HG02943 (cell line): ENCODE results near the gene GARIN5A.
"Not testable (repeated sequence)": the region's sequence is repeated elsewhere in the genome, so short reads cannot be mapped to it uniquely, and the experiment has no call there.

Source experiments
- ATAC-seq: cut with Tn5 transposase; IDR thresholded peaks from one replicate; pipeline ENCODE4 v1.9.1; 2021; ENCODE audit warnings: mild to moderate bottlenecking, low read depth, moderate library complexity; ENCODE audit not compliant: unreplicated experiment

Gene GARIN5A

DNA sequence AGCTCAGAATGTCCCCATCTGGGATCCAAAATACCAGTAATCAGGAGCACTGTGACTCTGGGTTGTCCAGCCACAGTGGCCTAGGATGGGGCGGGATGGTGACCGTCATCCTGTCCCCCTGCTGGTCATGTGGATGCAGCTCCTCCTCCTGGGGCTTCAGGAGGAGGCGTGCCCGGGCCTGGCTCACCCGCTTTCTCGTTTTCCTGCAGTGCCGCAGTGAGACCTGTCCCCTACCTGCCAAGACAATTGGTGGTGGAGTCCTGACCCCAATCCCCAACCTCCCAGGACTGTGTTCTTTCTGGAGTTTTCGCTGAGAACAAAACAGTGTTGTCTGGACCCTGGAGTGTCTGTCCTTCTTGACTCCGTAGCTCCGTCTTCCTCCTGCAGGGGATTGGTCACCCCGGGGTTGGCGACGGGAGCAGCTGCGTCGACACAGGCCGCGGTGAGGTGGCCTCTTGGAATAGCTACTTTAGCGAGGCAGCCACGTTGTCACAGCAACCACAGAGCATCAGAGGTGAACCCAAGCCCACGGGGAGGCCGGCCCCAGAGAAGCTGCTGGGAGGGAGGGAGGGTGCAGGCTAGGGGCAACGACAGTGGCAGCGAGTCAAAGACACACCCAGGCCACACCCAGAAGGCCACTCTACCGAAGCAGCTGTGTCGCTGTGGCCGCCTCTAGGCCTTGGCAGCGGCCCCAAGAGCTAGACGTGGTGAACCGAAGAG lies 10.5 kb downstream of the GARIN5A start:
- ATAC-seq, result no peak

DNA sequence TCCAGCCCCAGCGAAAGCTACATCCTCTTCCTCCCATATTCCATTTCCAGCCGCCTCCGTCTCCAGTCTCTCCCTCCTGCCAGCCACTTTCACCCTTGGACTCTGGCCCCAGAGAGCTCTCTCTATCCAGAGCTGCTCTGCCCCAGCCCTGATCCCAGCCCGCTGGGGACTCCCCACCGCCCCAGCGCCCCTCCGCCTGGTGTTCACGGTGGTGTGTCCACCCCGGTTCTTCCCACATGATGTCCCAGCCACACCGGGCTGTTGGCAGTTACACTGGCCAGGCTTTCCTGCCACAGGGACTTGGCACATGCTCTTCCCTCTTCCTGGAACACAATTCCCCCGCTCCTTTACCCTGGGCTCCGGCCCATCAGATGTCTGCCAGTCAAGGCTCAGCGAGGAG lies 11.6 kb downstream of the GARIN5A start:
- no peak for ATAC-seq

DNA sequence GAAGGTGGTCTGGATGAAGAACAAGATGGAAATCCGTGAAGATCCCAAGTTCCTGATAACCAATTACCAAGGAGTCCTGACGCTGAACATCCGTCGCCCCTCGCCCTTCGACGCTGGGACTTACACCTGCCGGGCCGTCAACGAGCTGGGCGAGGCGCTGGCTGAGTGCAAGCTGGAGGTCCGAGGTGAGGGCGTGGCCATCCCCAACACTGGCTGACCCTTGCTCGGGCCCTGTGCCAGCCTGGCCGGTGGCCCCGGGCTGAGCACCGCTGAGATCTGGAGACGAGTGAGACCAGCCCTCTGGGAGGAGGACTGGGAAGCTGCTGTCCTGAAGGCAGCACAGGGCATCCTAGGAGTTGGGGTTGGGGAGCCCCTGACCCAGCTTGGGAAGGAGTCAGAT lies 12.3 kb downstream of the GARIN5A start:
- ATAC-seq, result no peak

DNA sequence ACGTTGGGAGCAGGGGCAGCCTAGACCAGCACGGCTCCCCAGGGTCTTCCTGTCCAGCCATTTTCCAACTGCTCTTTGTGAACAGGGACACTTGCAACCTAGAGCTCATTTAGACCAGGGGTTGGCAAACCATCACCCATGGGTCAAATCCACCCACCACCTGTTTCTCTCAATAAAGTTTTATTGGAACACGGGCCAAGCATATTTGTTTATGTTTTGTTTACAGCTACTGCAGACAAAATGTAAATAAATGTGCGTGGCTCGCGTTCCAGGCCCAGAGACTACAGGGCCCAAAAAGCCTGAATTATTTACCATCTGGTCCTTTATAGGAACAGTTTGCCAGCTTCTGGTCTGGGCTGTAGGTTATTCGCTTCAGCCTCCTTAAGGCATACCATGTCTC lies 13.7 kb downstream of the GARIN5A start:
- ATAC-seq, result no peak

DNA sequence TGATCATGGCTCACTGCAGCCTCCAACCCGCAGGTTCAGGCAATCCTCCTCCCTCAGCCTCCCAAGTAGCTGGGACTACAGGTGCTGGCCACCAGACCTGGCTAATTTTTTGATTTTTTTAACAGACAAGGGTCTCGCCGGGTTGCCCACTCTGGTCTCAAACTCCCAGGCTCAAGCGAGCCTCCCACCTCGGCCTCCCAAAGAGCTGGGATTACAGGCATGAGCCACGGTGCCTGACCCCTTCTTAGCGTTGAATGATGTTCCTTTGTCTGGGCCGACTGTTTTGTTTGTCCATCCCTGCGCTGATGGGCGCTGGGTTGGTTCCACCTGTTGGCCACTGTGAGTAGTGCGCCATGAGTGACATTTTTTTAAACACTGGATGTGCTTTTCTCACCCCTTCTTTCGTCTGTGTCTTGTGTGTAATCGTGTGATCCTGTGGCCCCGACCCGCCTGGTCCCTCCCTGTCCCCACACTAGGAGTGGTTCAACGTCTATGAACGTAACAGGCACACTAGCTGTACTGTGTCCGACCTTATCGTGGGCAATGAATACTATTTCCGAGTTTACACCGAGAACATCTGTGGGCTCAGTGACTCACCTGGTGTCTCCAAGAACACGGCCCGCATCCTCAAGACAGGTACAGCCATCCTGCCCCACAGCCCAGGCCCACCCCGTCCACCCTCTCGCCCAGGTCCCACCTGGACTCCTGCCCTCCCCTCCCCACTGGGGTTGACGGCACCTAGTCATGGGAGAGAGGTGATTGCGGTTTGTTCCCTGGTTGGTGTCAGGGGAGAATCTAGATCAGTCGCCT lies 15.4 kb downstream of the GARIN5A start:
- ATAC-seq, result no peak

DNA sequence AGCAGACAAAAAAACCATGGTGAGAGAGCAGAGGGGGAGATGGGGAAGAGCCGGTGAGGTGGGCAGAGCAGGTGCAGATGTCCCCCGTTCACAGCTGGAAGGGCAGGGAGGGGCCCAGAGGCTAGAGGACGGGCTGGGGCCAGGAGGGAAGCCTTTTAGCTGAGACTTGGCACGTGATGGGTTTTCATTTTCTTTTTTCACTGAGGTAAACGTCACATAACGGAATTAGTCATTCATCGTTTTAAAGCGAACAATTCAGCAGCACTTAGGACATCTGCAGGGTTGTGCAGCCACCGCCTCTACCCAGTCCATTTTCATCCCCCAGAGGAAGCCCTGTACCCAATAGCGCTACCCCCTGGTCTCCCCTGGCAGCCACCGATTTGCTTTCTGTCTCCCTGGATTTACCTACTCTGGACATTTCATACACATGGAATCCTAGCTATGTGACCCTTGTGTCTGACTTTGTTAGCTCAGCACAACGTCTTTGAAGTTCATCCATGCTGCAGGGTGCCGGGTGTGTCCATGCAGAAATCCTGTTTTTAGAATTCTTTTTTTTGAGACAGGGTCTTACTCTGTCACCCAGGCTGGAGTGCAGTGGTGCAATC lies 16.4 kb downstream of the GARIN5A start:
- ATAC-seq, result no peak

DNA sequence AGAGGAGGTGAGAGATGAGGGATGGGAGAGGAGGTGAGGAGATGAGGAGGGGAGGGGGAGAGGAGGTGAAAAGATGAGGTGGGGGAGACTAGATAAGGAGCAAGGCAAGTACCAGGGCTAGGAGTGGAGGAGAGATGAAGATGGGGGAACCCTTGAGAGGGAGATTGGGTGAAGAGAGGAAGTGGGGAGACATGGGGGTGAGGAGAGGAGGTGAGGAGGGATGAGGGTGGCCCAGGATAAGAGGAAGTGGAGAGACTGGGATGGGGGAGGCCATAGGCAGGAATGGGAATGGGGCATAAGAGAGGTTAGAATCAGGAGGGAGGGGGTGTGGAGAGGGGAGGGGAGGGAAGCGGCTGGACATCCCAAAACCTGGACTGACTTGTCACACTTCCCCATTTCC lies 17.0 kb downstream of the GARIN5A start:
- no peak for ATAC-seq

DNA sequence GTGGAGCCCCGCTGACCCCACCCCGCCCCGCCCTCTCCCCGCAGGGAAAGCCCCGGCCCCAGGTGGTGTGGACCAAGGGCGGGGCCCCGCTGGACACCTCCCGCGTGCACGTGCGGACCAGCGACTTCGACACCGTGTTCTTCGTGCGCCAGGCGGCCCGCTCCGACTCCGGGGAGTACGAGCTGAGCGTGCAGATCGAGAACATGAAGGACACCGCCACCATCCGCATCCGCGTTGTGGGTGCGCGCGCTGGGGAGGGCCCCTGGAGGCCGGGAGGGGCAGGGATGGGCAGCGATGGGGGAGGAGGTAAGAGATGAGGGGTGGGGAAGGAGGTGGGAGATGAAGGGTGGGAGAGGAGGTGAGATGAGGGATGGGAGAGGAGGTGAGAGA lies 17.6 kb downstream of the GARIN5A start:
- ATAC-seq, result no peak

DNA sequence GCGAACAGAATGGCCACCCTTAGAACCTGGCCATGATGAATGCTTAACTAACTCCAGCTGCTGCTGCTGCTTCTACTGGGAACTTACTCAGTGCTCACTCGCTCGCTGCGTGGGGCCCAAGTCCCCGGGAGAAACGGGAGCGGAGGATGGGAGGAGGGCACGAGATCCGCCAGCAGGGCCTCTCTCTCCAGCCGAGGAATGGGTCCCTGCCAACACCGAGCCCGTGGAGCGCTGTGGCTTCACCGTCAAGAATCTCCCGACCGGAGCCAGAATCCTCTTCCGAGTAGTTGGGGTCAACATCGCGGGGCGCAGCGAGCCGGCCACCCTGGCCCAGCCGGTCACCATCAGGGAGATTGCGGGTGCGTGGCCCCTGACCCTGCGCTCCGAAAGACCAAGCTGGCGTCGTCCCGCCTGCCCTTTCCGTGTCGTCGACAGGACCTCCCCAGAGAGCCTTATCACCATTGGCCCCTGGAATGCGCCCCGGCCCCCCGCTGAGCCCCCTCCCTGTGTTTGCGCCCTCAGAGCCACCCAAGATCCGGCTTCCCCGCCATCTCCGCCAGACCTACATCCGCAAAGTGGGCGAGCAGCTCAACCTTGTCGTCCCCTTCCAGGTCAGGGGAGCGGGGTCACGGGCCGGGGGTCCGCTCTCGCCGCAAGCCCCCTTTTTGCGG lies 18.1 kb downstream of the GARIN5A start:
- no peak for ATAC-seq

DNA sequence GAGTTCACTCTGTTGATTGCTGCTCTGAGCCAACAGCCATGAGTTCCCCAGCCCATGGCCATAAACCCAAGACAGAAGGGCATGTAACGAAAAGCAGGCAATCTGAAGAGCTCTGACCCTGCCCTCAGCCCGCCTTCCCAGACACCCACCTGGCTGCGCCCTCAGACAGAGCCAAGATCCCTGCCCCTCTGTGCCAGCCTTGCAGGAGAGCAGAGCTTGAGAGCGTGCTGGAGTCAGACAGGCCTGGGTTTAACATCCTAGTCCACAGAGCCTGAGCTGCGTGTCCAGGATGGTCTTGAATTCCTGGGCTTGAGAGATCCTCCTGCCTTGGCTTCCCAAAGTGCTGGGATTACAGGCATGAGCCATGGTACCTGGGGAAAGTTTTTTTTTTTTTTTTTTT lies 19.3 kb downstream of the GARIN5A start:
- no peak for ATAC-seq

DNA sequence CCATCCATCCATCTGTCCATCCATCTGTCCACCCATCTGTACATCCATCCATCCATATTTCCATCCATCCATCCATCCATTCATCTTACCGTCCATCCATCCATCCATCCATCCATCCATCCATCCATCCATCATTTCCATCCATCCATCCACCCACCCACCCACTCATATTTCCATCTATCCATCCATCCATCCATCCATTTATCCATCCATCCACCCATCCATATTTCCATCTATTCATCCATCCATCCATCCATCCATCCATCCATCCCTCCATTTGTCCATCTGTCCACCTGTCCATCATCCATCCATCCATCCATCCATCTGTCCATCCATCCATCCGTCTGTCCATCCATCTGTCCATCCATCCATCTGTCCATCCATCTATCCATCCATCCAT lies 20.7 kb downstream of the GARIN5A start:
- no peak for ATAC-seq

DNA sequence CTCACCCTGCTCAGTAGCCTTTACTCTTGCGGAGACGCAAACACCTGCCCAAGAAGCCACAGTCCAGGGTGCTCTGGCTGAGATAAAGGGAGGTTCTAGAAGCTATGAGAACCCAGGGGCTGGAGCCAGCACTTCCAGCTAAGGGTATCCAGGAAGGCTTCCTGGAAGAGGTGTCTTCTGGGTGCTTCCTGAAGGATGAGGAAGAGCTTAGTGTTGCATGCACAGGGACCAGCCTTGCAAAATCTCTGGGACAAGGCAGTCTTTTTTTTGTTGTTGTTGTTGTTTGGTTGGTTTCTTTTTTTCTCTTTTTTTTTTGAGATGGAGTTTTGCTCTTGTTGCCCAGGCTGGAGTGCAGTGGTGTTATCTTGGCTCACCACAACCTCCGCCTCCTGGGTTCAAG lies 23.4 kb downstream of the GARIN5A start:
- no peak for ATAC-seq

DNA sequence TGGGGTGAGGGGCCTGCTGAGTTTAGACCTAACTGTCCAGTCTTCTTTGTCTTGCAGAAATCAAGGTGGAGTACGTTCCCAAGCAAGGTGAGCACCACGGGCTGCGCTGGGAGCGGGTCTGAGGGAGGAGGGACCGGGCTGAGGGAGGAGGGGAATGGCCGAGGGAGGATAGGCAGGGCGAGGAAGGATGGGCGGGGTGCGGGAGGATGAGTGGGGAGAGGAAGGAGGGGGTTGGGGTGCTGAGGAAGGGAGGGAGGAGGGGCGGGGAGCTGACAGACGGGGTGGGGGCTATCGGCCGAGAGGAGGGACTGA lies 25.5 kb downstream of the GARIN5A start:
- ATAC-seq, result no peak

DNA sequence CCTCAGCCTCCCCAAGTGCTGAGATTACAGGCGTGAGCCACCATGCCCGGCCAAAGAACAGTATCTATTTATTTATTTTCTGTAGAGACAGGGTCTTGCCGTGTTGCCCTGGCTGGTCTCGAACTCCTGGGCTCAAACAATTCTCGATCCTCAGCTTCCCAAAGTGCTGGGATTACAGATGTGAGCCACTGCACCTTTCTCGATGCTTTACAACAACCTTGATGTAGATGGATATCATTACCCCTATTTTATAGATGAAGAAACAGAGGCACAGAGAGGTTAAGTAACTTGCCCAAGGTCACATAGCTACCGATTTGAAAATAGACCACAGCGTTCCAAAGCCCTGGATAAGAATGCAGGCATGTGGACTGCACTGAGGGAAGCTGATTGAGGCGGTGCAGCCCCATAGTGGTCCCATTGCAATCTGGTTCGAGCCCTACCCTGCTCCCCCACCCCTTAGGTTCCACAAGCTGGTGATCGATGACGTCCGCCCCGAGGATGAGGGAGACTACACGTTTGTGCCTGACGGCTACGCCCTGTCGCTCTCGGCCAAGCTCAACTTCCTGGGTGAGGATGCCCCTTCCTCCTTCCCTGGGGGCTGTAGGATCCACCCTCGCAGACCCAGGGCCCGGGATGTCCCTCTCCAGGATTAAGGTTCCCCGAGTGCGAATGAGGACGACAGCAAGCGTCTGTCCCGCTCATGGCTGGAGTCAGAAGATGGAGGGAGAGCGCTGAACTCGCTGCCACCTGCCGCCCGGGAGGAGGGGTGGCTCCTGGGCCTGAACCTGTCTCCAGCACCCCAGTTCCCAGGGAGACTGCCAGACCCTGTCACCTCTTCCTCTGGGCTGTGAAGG lies 26.1 kb downstream of the GARIN5A start:
- ATAC-seq, result no peak

DNA sequence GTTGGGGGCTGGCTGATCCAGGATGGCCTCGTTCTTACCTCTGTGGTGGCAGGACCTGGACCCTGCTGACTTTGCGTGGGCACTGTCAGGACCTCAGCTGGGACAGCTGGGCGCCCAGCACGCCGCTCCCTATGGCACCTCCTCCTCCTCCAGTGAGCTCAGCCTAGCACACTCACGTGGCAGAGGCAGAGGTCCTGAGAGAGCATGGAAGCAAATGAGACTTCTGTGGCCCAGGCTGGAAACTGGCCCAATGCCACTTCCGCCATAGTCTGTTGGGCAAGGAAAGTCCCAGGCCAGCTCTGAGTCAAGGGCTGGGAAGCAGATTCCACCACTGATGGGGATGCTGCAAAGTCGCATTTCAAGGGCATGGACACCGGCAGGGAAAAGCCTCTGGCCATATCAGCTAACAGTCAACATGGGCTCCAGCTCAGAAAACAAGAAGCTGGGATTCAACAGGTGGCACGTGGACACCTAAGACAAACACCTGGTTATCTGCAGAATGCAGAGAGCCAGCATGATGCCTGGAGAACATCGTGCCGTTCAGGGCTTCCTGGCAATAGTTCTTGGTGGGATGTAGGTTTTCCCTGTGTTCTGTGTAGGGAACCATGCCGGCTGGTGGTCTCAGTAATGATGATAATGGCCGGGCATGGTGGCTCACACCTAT lies 27.3 kb downstream of the GARIN5A start:
- ATAC-seq, result no peak

DNA sequence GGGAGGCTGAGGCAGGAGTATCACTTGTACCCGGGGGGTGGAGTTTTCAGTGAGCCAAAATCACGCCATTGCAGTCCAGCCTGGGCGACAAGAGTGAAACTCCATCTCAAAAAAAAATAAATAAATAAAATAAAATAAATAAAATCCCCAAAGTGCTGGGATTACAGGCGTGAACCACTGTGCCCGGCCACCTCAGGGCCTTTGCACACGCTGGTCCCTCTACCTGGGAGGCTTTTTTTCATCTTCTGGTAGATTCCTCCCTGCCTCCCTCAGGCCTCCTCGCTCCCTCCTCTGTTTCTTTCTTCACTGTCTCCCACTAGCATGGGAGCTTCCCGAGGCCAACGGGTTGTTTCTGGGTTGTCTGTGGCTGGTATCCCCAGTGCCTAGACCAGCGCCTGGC lies 28.9 kb downstream of the GARIN5A start:
- ATAC-seq, result no peak

DNA sequence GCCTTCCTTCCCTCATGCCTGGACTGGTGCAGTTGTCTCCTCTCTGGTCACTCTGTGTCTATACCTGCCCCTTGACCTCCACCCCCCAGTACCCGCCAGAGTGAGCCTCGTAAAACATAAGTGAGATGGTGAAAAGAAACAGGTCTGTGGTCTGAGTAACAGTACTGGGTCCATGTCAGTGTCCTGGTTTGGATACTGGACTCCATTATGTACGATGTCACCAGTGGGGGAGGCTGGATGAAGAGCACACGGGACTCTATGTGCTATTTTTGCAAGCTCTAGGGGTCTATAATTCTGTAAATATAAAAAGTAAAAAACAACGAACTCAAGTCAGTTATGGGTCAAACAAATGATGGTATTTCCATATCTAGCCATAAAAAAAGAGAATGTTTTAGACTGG lies 29.6 kb downstream of the GARIN5A start:
- no peak for ATAC-seq

DNA sequence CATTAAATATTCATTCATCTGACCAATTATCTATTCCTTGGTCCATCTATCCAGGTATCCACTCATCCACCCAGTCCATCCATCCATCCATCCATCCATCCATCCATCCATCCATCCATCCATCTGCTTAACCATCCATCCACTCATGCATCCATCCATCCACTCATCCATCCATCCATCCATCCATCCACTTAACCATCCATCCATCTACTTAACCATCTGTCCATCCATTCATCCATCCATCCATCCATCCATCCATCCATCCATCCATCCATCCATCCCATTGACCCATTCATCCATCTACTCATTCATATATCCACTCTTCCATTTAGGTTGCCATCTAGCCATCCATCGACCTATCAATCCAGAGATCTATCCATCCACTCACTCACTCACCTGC lies 32.6 kb downstream of the GARIN5A start:
- ATAC-seq, result no peak

DNA sequence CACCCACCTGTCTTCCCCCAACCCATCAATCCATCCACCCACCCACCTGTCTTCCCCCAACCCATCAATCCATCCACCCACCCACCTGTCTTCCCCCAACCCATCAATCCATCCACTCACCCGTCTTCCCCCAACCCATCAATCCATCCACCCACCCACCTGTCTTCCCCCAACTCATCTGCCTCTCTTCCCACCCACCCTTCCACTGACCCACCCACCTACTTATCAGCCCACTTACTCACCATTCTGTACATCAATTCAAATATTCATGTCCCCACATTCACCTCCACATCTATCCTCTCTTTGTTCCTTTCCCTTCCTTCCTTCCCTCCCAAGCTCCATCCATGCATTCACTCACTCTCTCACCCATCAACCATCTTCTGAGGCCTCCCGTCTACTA lies 37.5 kb downstream of the GARIN5A start:
- ATAC-seq, result not testable (repeated sequence)

DNA sequence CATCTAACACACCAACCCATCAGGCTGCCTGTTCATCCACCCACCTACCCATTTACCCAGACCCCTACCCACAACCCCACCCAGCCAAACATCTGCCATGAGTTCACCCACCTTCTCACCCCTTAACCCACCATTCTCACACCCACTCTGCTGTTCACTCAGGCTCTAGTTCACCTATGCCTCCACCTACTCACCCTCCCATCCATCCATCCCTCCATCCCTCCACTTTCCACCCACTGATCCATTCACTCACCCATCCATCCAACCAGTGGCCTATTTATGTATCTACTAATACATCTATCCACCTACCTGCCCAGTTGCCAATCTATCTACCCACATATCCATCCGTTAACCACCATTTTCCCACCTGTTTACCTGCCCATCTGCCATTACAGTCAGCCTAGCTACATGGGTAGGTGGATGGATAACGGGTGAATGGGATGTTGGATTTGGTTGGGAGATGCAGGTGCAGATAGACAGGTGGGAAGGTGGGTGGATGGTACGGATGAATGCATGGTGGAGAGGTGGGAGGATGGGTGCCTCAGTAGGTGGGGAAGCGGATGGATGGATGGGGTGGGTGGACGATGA lies 38.7 kb downstream of the GARIN5A start:
- no peak for ATAC-seq
